Measurements from ENCODE around the gene MYO19.

GRCh38 chr17:36468903-36469635, 65.6 kb downstream of the MYO19 start:
- TF ChIP-seq POLR2AphosphoS5 (IDR thresholded peaks at IDR 0.05; ENCODE audit: low read depth), result no peak
- no peak for TF ChIP-seq SPI1 (IDR thresholded peaks at IDR 0.05; ENCODE audit: borderline replicate concordance, low read depth)
- no peak for TF ChIP-seq CTCF (IDR thresholded peaks at IDR 0.05; ENCODE audit: insufficient read depth, low read length)
